GM10266 (cell line): Measurements from ENCODE around the gene STUB1.

Source experiments
- DNase-seq: peaks from one replicate; pipeline ENCODE4 v3.0.0; 2012; ENCODE audit errors: extremely low spot score
- CTCF ChIP-seq: IDR thresholded peaks from 2 replicates; pipeline ENCODE4 v1.5.1; 2012; ENCODE audit warnings: mild to moderate bottlenecking, low read depth; ENCODE audit not compliant: control insufficient read depth, insufficient read depth; ENCODE audit errors: missing control alignments

The STUB1 gene

GRCh38 chr16:707062-707538, 26.9 kb downstream of the STUB1 start:
- DNase-seq: no peak
- TF ChIP-seq CTCF: no peak

- no peak for DNase-seq
- TF ChIP-seq CTCF: no peak
These were observed 27.8 kb downstream of the STUB1 start for GRCh38 chr16:708019-708418.

GRCh38 chr16:708959-709358, 28.7 kb downstream of the STUB1 start:
- DNase-seq: no peak
- no peak for TF ChIP-seq CTCF

GRCh38 chr16:709566-710499, 29.6 kb downstream of the STUB1 start:
- no peak for DNase-seq
- TF ChIP-seq CTCF: no peak

GRCh38 chr16:710500-711075, 30.4 kb downstream of the STUB1 start:
- no peak for DNase-seq
- TF ChIP-seq CTCF: no peak

GRCh38 chr16:711084-711483, 30.9 kb downstream of the STUB1 start:
- TF ChIP-seq CTCF: no peak
- no peak for DNase-seq
